K562 (cell line): ENCODE measurements around the gene SAP25. TPM values are rescaled to one million over a fixed set of nuclear protein-coding genes. Genes with fewer than 3 reads are reported as not detected.

Experiments
- ARID2 ChIP-seq: fragments of 450-650 bp; IDR thresholded peaks from 2 replicates; pipeline ENCODE4 v1.6.1; 2017; ENCODE audit warnings: antibody characterized with exemption, mild to moderate bottlenecking
- ATF2 ChIP-seq: sonication (generic); formaldehyde crosslinking; IDR thresholded peaks from 2 replicates; pipeline ENCODE4 v1.8.1; 2022; ENCODE audit warnings: missing genetic modification reagents
- BCOR ChIP-seq: fragments of 450-650 bp; IDR thresholded peaks from 2 replicates; pipeline ENCODE4 v1.6.1; 2016
- DMBX1 ChIP-seq: fragments of 250-450 bp; sonication (Bioruptor Pico); IDR thresholded peaks from 2 replicates; pipeline ENCODE4 v1.8.0; 2022; ENCODE audit warnings: inconsistent platforms, mild to moderate bottlenecking, moderate library complexity, borderline replicate concordance
- ESRRB ChIP-seq: fragments of 250-450 bp; sonication (Bioruptor Pico); IDR thresholded peaks from 2 replicates; pipeline ENCODE4 v1.5.0; 2020; ENCODE audit warnings: mild to moderate bottlenecking, moderate library complexity, borderline replicate concordance
- ETV6 ChIP-seq, 3 experiments: fragments of 150-350 bp in 1 of 3; sonication (generic) in 1 of 3; formaldehyde crosslinking in 1 of 3; IDR thresholded peaks; 2 replicates each; pipeline versions ENCODE4 v1.6.1 to v1.8.0; 2014 to 2022; ENCODE audit warnings: borderline replicate concordance in 2 of 3, low read depth in 2 of 3, antibody characterized with exemption in 1 of 3, low read length in 1 of 3, mild to moderate bottlenecking in 1 of 3, missing genetic modification reagents in 1 of 3
- FOS ChIP-seq: IDR thresholded peaks from 3 replicates; pipeline ENCODE4 v1.6.1; 2011; ENCODE audit not compliant: insufficient read length; ENCODE audit errors: extremely low read depth
- FOXK2 ChIP-seq, 2 experiments: fragments of 450-650 bp; IDR thresholded peaks in 1 of 2; conservative IDR thresholded peaks in 1 of 2; 2 replicates each; pipeline ENCODE4 v1.6.1; 2016; ENCODE audit warnings: low read depth in 2 of 2, mild to moderate bottlenecking in 1 of 2
- FUS ChIP-seq: fragments of 200-400 bp; formaldehyde crosslinking; optimal IDR thresholded peaks from 2 replicates; pipeline ENCODE3; 2017; ENCODE audit warnings: low read depth, low read length
- GTF2F1 ChIP-seq: IDR thresholded peaks from 2 replicates; pipeline ENCODE4 v1.6.1; 2011; ENCODE audit warnings: low read depth, low read length, improper control_type of control experiment
- KLF1 ChIP-seq: fragments of 450-650 bp; IDR thresholded peaks from 2 replicates; pipeline ENCODE4 v1.6.1; 2016; ENCODE audit warnings: missing genetic modification characterization, missing compliant biosample characterization
- MAFF ChIP-seq: IDR thresholded peaks from 2 replicates; pipeline ENCODE4 v1.6.1; 2012; ENCODE audit warnings: low read length, improper control_type of control experiment
- MCM5 ChIP-seq: fragments of 450-650 bp; IDR thresholded peaks from 2 replicates; pipeline ENCODE4 v1.6.1; 2016; ENCODE audit warnings: low read depth
- NEUROD1 ChIP-seq: fragments of 150-350 bp; IDR thresholded peaks from 2 replicates; pipeline ENCODE4 v1.6.1; 2014; ENCODE audit warnings: borderline replicate concordance, low read length, low read depth; ENCODE audit not compliant: partially characterized antibody
- RBM39 ChIP-seq: fragments of 200-400 bp; formaldehyde crosslinking; optimal IDR thresholded peaks from 2 replicates; pipeline ENCODE3; 2018; ENCODE audit warnings: low read depth, low read length
- REST ChIP-seq, 2 experiments: fragments of 450-650 bp; formaldehyde crosslinking in 1 of 2; IDR thresholded peaks; 2 replicates each; pipeline versions ENCODE4 v1.4.0 to v1.6.1; 2014 to 2020; ENCODE audit warnings: mild to moderate bottlenecking in 2 of 2, borderline replicate concordance in 1 of 2, low read depth in 1 of 2
- TGIF2 ChIP-seq: sonication (generic); formaldehyde crosslinking; IDR thresholded peaks from 2 replicates; pipeline ENCODE4 v1.8.1; 2022; ENCODE audit warnings: mild to moderate bottlenecking, missing genetic modification reagents, moderate library complexity
- TRIM24 ChIP-seq, 2 experiments: fragments of 450-650 bp; IDR thresholded peaks; 2 replicates each; pipeline ENCODE4 v1.6.1; 2016
- TRIM28 ChIP-seq: fragments of 450-650 bp; IDR thresholded peaks from 2 replicates; pipeline ENCODE4 v1.6.1; 2017
- ZNF282 ChIP-seq: sonication (generic); formaldehyde crosslinking; IDR thresholded peaks from 2 replicates; pipeline ENCODE4 v1.8.1; 2023; ENCODE audit warnings: missing genetic modification reagents
- polyA plus RNA-seq, 8 experiments: library from polyadenylated mRNA; depleted of rRNA in 4 of 8; stranded (reverse) in 5 of 8; unstranded in 3 of 8; fragments of >200 nt; fragmentation: Nextera tagmentation in 2 of 8; fragmentation: Illumina TruSeq in 1 of 8; extraction: Ambion mirVana in 2 of 8; extraction: Trizol in 1 of 8; gene quantifications; 2 replicates each; pipeline versions ENCODE4 v1.2.1 to v1.2.3, GENCODE V29; 2011 to 2014; ENCODE audit warnings: inconsistent platforms in 1 of 8, missing spikeins in 1 of 8
- total RNA-seq, 7 experiments: library from RNA; depleted of rRNA in 6 of 7; stranded (reverse); fragments of >200 nt in 6 of 7; fragmentation: Illumina TruSeq in 2 of 7; extraction: Trizol in 2 of 7; gene quantifications; 2 replicates each; pipeline versions ENCODE4 v1.2.1 to v1.2.3, GENCODE V29; 2011 to 2021; ENCODE audit warnings: low replicate concordance in 1 of 7

The SAP25 gene
- total and polyA plus RNA-seq, 9 of the 15 experiments (the other 6 are each of a cell fraction or from before 2014, with no cell fraction given), result 0.13 to 5.3 (median 0.78) TPM; not detected in 1

- no peak for TF ChIP-seq FUS
- TF ChIP-seq BCOR, result no peak
- no peak for TF ChIP-seq RBM39
- TF ChIP-seq KLF1 (tag), result 0 out of 2 replicates have a peak, but pooled peaks have one; percentile 16
- no peak for TF ChIP-seq NEUROD1
- no peak for TF ChIP-seq ATF2 (CRISPR knock-in tag)
- TF ChIP-seq ARID2, result no peak
- TF ChIP-seq FOS, result no peak
- TF ChIP-seq MAFF, result no peak
- peak; percentile 81 for TF ChIP-seq REST (IDR thresholded peaks at IDR 0.05; ENCODE audit: borderline replicate concordance)
- peak; percentile 89 for TF ChIP-seq REST (CRISPR knock-in tag; IDR thresholded peaks at IDR 0.05; ENCODE audit: low read depth)
- no peak for TF ChIP-seq ETV6 (IDR thresholded peaks at IDR 0.05; ENCODE audit: borderline replicate concordance in 1 of 2, low read depth in 2 of 2, low read length in 1 of 2)
- no peak for TF ChIP-seq ETV6 (CRISPR knock-in tag; IDR thresholded peaks at IDR 0.05; ENCODE audit: borderline replicate concordance)
- TF ChIP-seq TRIM24 (IDR thresholded peaks at IDR 0.05), result peak in 1 of 2 experiments; percentile 87; a peak in 2 of 4 replicates
- TF ChIP-seq ZNF282 (CRISPR knock-in tag), result no peak
- no peak for TF ChIP-seq MCM5
- TF ChIP-seq ESRRB (CRISPR knock-in tag), result no peak
- TF ChIP-seq TRIM28, result no peak
- peak; percentile 27; the same call in 1 of the 2 replicates for TF ChIP-seq GTF2F1
- TF ChIP-seq TGIF2 (CRISPR knock-in tag), result no peak
- no peak for TF ChIP-seq DMBX1 (CRISPR knock-in tag)
- TF ChIP-seq FOXK2 (conservative IDR thresholded peaks at IDR 0.05 in 1 of 2, IDR thresholded peaks at IDR 0.05 in 1 of 2; ENCODE audit: low read depth in 2 of 2), result no peak
Measured at GRCh38 chr7:100585511-100586265, 12.0 kb upstream of the SAP25 start, which contains the start of gene LRCH4 (continued).
